COR-L47 (cell line): ENCODE data around the gene FOSL1.

Experiments used
- DNase-seq: peaks from one replicate; lab custom pipeline; 2025; lab: John Stamatoyannopoulos, UW

Gene FOSL1

DNA sequence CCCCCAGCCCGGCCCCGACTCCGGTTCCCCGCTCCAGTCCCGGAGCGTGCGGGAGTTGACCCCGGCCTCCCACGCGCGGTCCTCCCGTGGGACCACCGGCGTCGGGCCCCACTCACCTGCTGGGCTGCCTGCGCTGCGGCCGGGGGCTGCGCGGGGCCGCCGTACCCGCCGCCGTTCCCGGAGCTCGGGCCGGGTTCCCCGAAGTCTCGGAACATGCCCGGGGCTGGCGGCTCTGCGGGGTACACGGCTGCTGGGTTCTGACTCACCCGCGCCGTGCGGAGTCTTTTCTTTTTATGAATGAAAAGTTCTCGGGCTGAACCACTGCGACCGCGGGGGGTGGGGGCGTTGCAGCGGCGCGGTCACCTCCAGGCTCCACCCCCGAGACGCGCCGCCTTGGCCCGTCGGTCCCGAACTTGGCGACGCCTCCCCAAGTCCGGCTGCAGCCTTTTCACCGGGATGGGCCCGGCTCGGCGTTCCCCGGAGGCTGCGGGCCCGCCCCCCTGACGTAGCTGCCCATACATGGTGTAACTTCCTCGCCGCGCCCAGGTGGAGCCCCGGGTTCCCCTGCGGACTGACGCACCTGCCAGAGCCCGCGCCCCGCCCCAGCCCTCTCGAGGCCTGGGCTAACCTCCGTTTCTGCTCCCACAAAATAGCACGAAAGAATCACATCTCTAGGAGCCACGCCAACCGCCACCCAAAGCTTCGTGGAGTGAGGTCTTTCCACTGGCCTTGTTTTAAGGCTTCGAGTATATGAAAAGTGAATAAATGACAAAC is at the start of gene FOSL1:
Gene FOSL1, minus strand, starts transcription at position 264 of the 774 bp plus-strand sequence. Its CDS starts 49 bp downstream, at position 215.
- peak; percentile 71 for DNase-seq

DNA sequence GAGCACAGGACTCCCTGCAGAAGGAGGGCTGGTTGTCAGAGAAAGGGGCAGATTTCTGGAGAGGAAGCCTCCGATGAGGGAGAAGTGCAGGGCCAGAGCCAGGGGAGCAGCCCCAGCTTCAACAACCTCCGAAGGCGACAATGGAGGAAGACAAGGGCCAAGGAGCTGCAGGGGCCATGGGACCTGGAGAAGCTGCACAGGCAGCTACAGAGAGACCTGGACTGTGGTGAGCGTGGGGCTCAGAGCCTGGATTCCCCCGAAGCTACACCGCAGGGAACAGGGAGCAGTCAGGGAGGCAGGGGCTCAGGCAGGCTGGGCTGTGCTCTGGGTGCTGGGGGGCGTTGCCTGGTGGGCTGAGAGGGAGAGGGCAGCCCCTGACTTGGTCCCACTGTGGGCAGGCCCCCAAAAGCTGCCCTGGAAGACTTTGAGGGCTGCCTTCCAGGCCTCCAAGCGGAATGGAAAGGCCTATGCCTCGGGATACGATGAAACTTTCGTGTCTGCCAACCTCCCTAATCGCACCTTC is 47.5 kb upstream of the FOSL1 start:
- no peak for DNase-seq

DNA sequence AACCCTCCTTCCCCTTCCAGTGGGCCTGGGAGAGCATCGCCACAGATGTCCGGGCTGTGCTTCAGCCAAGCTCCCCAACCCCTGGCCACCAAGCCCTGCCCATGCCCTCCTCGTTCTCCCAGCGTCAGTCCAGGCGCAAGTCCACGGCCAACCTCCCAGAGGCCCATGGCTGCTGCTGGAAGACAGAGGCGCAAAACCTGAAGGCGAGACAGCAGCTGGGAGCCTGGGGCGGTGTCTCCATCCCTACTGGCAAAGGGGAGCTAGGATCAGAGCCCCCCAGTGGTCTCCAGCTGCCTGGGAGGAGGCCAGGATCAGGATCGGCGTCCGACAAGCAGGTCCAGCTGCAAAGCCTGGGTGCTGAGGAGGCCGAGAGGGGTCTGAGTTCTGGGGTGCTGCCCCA is 46.9 kb upstream of the FOSL1 start:
- DNase-seq: no peak

DNA sequence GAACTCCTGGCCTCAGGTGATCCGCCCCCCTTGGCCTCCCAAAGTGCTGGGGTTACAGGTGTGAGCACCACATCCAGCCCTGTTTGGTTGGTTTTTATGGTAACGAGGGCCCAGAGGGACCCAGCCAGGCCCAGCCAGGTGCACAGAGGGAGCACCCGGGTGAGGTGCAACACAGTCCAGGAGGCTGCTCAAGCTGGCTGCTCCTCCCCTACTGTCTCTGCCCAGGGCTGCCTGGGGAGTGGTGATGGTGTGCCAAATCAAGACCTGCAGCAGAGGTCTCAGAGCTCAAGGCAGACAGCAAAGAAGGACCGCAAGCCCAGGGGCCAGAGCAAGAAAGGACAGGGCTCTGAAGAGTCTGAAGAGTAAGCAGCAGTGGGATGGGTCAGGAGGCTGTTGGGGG is 46.5 kb upstream of the FOSL1 start:
- no peak for DNase-seq

DNA sequence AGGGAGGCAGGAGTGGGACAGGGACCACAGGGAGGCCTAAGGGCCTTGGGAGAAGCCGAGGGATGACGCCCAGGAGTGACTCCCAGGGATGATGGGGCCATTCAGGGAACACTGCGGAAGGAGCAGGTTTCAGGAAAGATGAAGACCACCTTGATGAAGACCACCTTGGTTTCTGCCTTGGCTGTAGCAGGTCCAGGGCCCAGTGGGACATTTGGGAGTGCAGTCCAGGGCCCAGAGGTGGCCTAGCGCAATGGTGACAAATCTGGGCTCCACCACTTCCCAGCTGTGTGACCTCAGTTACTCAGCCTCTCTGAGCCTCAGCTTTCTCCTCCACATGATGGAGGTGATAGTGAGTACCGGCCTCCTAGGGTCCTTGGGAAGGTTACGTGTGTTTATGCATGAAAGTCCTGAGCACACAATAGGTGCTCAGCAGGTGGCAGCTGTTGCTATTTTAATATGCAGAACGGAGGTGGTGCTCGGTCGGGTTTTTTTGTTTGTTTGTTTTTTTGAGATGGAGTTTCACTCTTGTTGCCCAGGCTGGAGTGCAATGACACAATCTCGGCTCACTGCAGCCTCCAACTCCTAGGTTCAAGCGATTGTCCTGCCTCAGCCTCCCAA is 45.9 kb upstream of the FOSL1 start:
- no peak for DNase-seq

DNA sequence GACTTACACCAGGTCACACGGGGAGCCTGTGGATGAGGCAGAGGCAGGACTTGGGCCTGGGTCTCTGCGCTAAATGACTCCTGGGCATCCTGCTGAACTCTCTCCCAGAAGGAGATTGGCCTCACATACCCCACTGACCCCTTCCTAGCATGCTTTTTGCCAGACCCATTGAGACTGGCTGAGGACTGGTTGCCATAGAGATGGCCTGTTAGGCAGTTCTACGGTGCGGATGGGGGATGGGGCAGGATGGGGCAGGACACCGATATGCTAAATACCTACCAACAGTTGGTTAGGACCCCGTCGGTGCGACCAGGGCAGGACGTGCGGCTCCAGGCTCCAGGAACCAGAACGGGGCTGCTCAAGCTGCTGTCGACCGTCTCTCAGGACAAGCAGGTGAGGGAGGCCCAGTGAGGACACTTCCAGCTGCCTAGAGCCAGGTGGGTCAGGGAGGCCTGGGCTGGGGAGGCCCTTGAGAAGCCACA is 45.3 kb upstream of the FOSL1 start, which contains the start of gene TSGA10IP:
Gene TSGA10IP, plus strand, starts transcription at position 51 of the 482 bp plus-strand sequence. Its CDS starts 196 bp downstream, at position 247.
- no peak for DNase-seq

DNA sequence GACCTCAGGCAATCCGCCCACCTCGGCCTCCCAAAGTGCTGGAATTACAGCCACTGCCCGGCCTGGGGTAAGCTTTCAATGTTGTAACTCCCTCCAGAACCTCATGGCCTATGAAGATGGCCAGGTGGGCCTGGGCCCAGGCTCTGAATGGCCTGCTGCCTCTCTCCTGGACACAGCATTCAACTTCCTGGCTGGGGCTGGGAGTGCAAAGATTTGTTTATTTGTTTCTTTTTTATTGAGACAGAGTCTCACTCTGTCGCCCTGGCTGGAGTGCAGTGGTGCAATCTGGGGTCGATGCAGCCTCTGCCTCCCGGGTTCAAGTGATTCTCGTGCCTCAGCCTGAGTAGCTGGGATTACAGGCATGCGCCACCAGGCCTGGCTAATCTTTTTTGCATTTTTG is 44.6 kb upstream of the FOSL1 start:
- no peak for DNase-seq

DNA sequence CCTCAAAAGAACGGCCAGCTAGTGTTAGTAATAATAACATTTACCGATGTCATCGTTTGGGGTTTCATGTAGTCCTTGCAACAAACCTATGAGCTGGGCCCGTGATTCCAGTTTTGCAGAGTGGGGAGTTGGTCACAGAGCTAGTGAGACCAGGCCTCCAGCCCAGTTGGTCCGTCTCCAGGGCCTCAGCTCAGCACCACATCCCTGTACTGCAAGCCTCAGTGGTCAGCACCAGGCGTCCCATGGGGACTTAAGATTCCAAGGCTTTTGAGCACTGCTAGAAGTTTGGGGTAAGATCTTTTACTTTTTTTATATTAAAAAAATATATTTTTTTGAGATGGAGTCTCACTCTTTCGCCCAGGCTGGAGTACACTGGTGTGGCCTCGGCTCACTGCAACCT is 44.0 kb upstream of the FOSL1 start:
- no peak for DNase-seq

DNA sequence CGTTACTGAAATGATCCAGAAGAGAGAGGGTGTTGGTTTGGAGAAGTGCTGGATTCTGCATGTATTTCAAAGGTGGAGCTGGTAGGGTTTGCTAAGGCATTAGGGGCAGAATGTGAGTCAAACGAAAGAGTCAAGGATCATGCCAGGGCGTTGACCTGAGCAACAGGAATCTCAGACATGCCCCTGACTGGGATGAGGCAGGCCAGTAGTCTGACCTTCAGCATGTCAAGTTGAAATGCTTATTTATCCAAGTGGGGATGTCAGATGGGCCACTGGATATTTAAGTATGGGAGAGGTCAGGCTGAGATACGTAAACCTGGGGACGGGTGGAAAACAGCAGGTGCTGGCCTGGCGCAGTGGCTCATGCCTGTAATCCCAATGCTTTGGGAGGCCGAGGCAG is 42.3 kb upstream of the FOSL1 start:
- no peak for DNase-seq

DNA sequence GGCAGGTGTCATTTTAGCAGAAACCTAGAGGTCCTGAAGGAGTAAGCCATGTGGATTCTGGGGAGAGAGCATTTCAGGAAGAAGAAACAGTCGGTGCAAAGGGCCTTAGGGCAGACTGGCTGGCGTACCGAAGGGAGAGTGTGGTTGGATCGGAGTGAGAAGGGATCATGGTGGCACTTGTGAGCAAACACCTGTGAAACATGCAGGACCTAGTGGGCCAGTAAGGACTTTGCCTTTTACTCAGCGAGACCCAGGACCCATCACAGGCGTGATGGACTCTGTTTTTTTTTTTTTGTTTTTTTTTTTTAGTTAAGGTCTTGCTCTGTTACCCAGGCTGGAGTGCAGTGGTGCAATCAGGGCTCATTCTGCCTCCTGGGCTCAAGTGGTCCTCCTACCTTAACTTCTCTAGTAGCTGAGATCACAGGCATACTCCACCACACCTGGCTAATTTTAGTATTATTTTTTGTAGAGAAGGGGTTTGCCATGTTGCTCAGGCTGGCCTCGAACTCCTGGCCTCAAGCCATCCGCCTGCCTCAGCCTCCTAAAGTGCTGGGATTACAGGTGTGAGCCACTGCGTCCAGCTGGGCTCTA is 41.6 kb upstream of the FOSL1 start:
- DNase-seq: no peak

DNA sequence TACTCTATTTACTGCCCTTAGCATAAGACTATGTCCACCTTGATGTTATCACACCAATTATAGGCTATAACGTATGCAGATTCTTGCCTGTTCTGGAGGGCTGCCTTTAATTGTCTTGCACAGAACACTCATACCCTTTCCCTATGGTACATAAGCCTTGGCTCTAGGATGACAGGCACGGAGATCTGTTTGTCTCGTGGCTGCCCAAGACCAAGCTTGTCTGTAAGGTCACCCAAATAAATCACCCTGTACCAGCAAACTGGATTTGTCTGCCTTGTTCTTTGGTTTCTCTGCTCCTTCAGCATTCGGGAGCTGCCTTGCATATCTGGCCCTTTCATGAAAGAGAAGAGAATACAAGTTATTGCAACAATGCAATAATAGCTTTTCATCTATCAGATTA is 37.6 kb upstream of the FOSL1 start:
- no peak for DNase-seq

DNA sequence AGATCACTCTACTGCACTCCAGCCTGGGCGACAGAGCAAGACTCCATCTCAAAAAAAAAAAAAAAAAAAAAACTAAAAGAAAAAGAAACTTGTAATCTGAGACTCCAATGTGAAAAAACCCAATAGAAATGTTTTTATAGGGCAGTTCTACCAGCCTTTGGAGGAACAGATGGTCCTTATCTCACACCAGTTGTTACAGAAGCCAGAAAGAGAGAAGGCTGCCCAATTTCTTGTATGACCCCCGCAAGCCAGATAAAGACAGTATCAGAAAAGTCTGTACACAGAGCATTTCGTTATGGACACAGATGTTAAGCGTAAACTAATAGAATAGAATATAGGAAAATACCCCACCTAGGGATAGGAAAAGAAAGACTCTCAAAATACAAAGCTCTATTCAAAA is 33.8 kb upstream of the FOSL1 start:
- no peak for DNase-seq

DNA sequence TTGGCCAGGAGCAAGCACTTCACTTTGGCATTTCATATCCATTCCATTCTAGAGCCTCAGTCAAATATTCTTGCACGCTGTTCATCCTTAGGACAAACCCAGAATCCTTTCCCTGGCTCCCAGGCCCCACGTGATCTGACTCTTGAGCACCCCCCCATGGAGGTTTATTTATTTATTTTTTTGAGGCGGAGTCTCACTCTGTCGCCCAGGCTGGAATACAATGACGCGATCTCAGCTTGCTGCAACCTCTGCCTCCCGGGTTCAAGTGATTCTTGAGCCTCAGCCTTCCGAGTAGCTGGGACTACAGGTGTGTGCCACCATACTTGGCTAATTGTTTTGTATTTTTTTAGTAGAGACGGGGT is 32.4 kb upstream of the FOSL1 start:
- DNase-seq: no peak

DNA sequence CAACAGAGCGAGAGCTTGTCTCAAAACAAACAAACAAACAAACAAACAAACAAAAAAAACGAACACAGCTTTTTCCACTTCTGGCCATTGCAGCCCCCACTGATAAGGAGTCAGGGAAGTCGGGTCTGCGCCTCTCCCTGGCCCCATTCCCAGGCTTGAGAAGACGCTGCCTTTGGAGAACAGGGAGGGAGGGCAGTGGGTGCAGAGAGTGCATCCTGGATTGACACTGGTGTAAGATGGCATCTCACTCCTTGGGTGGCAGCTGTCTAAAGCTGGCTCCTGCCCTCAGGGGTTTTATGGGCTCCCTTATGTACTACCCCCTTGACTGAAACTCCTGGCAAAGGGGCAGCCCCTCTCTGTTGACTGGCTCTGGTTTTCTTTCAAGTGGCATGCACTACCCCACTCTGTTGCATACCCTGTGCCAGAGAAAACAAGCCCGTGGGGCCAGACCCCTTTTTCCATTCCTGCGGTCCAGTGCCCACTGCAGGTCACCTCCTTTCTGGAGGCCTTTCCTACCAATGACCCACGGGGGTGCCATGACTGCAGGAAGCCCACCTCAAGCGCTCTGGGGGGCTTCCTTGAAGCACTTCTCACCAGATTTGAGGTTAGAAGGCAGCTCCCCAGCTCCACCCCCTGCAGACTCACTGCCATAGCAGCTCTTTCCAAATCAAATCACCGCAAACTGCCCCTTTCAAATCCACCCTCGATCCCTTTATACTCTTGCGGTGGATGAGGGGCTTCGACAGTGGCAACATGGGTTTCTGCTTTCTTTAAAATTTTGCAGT is 31.8 kb upstream of the FOSL1 start:
- DNase-seq: no peak

DNA sequence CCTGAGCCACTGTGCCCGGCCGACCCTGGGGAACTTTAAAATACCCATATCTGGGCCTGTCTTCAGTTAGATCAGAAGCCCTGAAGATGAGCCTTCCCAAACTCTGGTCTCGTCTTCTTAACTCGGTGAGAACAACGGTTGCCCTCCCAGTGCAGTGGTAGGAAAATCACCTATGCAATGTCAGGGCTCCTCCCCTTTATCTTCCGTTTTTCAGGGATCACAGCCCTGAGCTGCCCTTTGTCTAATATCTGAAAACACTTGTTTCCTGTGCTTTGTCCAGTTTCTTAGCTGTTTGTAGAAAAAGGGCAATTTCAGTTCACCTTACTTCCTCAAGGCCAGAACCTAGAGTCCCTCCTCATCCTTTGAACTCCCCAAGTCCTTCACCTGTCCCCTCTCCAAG is 28.5 kb upstream of the FOSL1 start:
- no peak for DNase-seq

DNA sequence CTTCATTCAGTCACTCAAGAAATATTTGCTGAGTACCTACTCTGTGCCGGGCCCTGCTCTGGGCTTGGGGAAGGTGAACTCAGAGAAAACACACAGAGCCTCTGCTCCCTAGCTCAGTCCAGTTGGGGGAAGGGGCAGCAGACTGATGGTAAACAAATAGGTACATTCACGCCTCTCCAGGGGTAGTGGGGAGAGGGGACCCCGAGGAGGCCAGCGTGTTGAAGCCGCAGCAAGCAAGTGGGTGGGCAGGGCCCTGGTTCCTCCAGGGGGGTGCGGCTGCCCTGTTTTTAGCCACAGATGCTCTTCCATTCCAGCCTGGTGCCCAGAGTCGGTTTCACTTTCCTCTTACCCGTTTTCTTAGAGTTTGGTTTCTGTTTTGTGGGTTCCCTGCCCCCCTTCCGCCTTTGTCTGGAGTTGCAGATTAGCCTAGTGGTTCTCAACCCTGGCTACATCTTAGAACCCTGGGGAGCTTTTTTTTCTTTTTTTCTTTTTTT is 27.8 kb upstream of the FOSL1 start:
- DNase-seq: no peak

DNA sequence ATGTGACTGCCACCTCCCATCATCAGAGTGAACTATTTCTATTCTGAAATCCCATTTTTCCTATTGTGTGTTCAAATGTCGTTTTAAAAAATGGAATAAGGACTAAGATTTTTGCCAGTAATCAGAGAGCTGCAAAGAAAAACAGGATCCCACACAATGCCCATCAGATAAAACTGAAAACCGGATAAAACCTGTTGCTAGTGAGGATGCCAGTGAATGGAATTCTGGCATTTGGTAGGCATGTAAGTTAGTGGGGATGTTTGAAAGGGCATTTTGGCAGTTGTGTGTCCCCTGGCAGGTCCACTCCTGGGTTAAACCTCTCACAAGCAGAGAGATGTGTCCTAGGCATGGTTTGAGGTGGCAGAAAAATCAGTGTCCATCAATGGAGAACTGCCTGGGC is 25.2 kb upstream of the FOSL1 start:
- DNase-seq: no peak

DNA sequence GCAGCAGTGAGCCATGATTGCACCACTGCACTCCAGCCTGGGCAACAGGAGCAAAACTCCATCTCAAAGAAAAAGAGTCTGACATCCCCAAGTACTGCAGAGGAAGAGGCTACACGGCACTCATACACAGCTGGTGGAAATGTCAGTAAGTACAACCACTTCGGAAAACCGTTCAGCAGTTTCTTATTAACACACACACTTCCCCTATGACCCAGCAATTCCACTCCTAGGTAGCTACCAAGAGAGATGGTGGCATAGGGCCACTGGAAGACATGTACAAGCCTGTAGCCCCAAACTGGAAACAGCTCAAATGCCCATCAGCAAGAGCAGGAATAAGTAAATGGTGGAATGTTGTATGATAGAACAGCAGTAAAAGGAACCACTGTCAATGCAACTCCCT is 22.4 kb upstream of the FOSL1 start:
- no peak for DNase-seq

DNA sequence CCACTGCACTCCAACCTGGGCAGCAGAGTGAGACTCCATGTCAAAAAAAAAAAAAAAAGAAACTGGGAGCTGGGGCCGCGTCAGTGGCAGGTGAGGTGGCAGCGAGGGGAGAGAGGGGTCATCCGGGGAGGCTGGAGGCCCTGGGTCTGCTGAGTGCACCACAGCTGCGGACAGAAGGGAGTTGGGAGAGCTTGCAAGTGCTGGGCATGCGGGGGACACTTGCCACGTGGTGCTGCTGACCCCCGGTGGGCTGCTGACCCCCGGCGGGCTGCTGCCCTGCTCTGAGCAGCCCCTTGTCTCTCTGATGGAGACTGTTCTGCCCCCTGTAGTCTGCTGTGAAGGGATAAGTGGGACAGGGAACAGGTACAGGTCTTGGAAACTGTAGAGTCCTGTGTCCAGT is 21.7 kb upstream of the FOSL1 start:
- DNase-seq: no peak

DNA sequence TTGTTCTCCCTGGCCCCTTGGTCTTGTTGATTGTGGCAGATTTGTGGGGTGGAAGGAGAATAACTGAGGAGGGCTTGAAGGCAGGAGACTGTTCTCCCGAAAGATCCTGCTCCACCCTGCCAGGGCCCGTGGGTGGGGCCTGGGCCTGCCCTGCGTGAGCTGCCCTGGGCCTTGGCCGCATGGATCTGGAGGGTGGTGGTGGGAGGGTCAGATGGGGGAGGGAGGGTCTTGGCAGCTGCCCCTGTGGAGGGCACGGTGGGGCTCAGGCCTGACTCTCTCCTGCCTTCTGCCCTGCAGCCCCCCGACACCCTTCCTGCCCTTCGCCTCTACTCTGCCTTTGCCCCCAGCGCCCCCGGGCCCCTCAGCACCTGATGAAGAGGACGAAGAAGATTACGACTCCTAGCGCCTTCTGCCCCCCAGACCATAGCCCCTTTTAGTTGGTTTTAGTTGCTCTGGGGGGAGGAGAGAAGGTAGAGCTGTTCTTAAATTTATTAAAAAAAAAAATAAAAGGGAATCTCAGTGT is 20.9 kb upstream of the FOSL1 start:
- DNase-seq: no peak

DNA sequence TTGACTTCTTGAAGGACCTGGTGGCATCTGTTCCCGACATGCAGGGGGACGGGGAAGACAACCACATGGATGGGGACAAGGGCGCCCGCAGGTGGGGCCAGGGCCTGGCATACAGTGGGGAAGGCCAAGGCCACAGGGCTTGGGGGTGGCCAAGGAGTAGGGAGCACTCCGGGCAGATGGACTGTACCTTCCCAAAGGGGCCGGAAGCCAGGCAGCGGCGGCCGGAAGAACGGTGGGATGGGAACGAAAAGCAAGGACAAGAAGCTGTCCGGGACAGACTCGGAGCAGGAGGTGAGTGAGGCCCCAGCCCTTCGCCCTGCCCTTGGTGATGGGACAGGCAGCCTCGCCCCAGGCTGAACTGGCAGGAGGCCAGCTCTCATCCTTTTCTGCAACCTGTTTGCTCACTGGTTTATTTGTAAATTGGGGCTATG is 20.2 kb upstream of the FOSL1 start:
- no peak for DNase-seq
